Measurements from ENCODE around the gene NNT. TPM values are rescaled to one million over a fixed set of nuclear protein-coding genes. Genes with fewer than 3 reads are reported as not detected.
"Not testable (repeated sequence)": the region's sequence is repeated elsewhere in the genome, so short reads cannot be mapped to it uniquely, and the experiment has no call there.

The NNT gene
- total RNA-seq, 1 donor = 94.8 TPM

DNA sequence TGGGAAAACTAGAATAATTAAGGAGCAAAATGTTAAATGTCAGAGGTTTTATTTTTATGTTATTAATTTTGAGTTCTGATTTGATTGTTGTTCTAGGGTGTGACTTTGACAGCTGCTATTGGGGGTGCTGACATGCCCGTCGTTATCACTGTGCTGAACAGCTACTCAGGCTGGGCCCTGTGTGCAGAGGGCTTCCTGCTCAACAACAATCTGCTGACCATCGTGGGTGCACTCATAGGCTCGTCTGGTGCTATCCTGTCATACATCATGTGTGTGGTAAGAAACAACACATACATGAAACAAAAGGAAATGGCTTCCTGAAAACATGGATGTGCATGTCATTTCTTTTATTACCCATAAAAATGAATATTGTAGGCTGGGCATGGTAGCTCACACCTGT, 56.1 kb downstream of the NNT start:
- TF ChIP-seq, protein P1, sequence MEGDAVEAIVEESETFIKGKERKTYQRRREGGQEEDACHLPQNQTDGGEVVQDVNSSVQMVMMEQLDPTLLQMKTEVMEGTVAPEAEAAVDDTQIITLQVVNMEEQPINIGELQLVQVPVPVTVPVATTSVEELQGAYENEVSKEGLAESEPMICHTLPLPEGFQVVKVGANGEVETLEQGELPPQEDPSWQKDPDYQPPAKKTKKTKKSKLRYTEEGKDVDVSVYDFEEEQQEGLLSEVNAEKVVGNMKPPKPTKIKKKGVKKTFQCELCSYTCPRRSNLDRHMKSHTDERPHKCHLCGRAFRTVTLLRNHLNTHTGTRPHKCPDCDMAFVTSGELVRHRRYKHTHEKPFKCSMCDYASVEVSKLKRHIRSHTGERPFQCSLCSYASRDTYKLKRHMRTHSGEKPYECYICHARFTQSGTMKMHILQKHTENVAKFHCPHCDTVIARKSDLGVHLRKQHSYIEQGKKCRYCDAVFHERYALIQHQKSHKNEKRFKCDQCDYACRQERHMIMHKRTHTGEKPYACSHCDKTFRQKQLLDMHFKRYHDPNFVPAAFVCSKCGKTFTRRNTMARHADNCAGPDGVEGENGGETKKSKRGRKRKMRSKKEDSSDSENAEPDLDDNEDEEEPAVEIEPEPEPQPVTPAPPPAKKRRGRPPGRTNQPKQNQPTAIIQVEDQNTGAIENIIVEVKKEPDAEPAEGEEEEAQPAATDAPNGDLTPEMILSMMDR (IDR thresholded peaks at IDR 0.05; ENCODE audit: extremely low read depth, low read depth, low read length) = no peak
- Histone ChIP-seq H3K9me3 (ENCODE audit: low read depth, low read length) (no peaks in the 10 kb centered on the region), H3K27ac (ENCODE audit: low read depth, low read length) (peak overlapping the region; percentile 77), H2AFZ (ENCODE audit: low read length) (no peak overlapping the region), H3K4me1 (ENCODE audit: insufficient read depth, low read length) (peaks cover 23% of the 10 kb centered on the region), H3K79me2 (ENCODE audit: insufficient read depth, low read length) (no peaks in the 10 kb centered on the region), H3K27me3 (ENCODE audit: insufficient read depth, low read length) (no peaks in the 10 kb centered on the region), H3K4me2 (ENCODE audit: insufficient read depth, low read length) (peak overlapping the region; percentile 29), H4K20me1 (ENCODE audit: insufficient read depth, low read length) (no peaks in the 10 kb centered on the region), H3K36me3 (ENCODE audit: insufficient read depth, low read length) (peaks cover 25% of the 10 kb centered on the region), H3K4me3 (ENCODE audit: insufficient read depth, low read length) (no peak overlapping the region)
- DNase-seq (ENCODE audit: insufficient read length, low spot score, missing footprints) = no peak

DNA sequence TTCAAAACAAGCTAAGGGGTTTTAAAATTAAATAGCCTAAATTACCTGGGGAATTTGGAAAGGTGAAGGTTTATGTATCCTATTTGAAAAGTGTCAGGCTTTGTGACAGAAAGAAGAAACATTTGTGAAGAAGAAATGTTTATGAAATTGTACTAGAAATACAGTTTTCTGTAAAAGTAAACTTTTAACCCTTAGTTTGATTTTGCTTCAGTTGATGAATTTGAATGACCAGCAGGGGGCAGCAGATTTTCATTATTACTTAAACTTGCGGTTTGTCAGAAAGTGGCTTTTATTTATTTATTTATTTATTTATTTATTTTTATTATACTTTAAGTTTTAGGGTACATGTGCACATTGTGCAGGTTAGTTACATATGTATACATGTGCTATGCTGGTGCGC, 58.1 kb downstream of the NNT start:
- Histone ChIP-seq H4K20me1 (ENCODE audit: insufficient read depth, low read length) (no peaks in the 10 kb centered on the region), H3K4me3 (ENCODE audit: insufficient read depth, low read length) (no peak overlapping the region), H3K36me3 (ENCODE audit: insufficient read depth, low read length) (peaks cover 17% of the 10 kb centered on the region), H3K79me2 (ENCODE audit: insufficient read depth, low read length) (no peaks in the 10 kb centered on the region), H3K9me3 (ENCODE audit: low read depth, low read length) (no peaks in the 10 kb centered on the region), H3K27me3 (ENCODE audit: insufficient read depth, low read length) (no peaks in the 10 kb centered on the region), H3K4me1 (ENCODE audit: insufficient read depth, low read length) (peaks cover 31% of the 10 kb centered on the region), H3K27ac (ENCODE audit: low read depth, low read length) (no peak overlapping the region), H2AFZ (ENCODE audit: low read length) (no peak overlapping the region), H3K4me2 (ENCODE audit: insufficient read depth, low read length) (no peak overlapping the region)
- DNase-seq (ENCODE audit: insufficient read length, low spot score, missing footprints) = no peak
- TF ChIP-seq, protein P1 (IDR thresholded peaks at IDR 0.05; ENCODE audit: extremely low read depth, low read depth, low read length) = peak; percentile 41

DNA sequence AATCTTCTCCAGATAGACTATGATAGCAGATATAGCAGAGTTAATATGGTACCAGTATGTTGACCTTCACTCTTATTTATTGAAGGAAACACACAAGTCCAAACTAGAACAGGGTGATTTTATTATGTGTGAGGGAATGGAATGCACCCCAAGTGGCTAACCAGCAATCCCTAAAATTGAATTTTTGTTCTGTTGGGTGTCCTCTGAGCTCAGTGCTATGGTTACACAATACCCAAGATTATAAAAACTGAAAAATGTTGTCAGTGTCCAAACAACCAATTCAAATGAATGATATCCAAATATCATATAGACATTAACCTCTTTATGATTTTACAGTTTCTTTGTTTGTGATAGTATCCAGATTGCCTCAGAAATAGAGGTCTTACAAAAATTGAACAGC, 60.9 kb downstream of the NNT start:
- Histone ChIP-seq H3K36me3 (ENCODE audit: insufficient read depth, low read length) (peaks cover 17% of the 10 kb centered on the region), H3K9me3 (ENCODE audit: low read depth, low read length) (no peaks in the 10 kb centered on the region), H3K79me2 (ENCODE audit: insufficient read depth, low read length) (no peaks in the 10 kb centered on the region), H2AFZ (ENCODE audit: low read length) (no peak overlapping the region), H3K27ac (ENCODE audit: low read depth, low read length) (peak overlapping the region; percentile 38), H3K4me1 (ENCODE audit: insufficient read depth, low read length) (peaks cover 19% of the 10 kb centered on the region), H3K4me3 (ENCODE audit: insufficient read depth, low read length) (no peak overlapping the region), H3K27me3 (ENCODE audit: insufficient read depth, low read length) (no peaks in the 10 kb centered on the region), H3K4me2 (ENCODE audit: insufficient read depth, low read length) (no peak overlapping the region), H4K20me1 (ENCODE audit: insufficient read depth, low read length) (no peaks in the 10 kb centered on the region)
- TF ChIP-seq, protein P1 (IDR thresholded peaks at IDR 0.05; ENCODE audit: extremely low read depth, low read depth, low read length) = no peak
- no peak for DNase-seq (ENCODE audit: insufficient read length, low spot score, missing footprints)

DNA sequence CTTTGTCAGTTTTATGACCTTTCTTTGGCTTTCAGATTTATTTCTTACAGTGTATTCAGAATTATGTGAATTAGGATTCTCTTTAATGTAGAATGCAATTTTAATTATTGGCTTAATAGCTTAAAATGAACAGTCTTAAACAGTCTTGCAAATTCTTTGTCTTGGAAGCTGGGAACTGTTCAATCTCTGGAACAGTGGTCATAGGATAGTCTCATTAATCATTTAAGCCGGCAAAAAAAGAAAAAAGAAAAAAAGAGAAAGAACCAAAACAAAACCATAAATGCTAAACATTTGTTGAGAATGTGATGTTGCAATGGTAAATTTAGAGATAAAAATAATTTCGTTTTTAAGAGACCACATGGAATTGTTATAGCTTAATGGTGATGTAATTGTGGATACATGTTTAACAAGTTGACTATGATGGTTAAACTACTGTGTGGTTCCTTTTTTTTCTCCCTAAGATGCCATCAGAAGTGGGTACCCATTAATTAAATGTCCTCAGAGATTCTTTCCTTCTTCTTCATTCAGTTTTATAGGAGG, 61.6 kb downstream of the NNT start:
- no peaks in the 10 kb centered on the region for H3K9me3 ChIP-seq (ENCODE audit: low read depth, low read length)
- no peaks in the 10 kb centered on the region for H4K20me1 ChIP-seq (ENCODE audit: insufficient read depth, low read length)
- peak overlapping the region; percentile 53 for H3K27ac ChIP-seq (ENCODE audit: low read depth, low read length)
- TF ChIP-seq, protein P1 (IDR thresholded peaks at IDR 0.05; ENCODE audit: extremely low read depth, low read depth, low read length) = no peak
- peak; percentile 57 for DNase-seq (ENCODE audit: insufficient read length, low spot score, missing footprints)
- H3K4me3 ChIP-seq (ENCODE audit: insufficient read depth, low read length) = no peak overlapping the region
- H3K36me3 ChIP-seq (ENCODE audit: insufficient read depth, low read length) = peaks cover 12% of the 10 kb centered on the region
- no peak overlapping the region for H3K4me2 ChIP-seq (ENCODE audit: insufficient read depth, low read length)
- no peaks in the 10 kb centered on the region for H3K27me3 ChIP-seq (ENCODE audit: insufficient read depth, low read length)
- H2AFZ ChIP-seq (ENCODE audit: low read length) = no peak overlapping the region
- H3K79me2 ChIP-seq (ENCODE audit: insufficient read depth, low read length) = no peaks in the 10 kb centered on the region
- peaks cover 17% of the 10 kb centered on the region for H3K4me1 ChIP-seq (ENCODE audit: insufficient read depth, low read length)

DNA sequence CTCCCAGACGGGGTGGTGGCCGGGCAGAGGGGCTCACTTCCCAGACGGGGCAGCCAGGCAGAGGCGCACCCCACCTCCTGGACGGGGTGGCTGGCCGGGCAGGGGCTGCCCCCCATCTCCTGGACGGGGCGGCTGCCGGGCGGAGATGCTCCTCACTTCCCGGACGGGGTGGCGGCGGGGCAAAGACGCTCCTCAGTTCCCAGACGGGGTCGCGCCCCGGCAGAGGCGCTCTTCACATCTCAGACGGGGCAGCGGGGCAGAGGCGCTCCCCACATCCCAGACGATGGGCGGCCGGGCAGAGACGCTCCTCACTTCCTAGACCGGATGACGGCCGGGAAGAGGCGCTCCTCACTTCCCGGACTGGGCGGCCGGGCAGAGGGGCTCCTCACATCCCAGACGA, 62.8 kb downstream of the NNT start:
- not testable (repeated sequence) for H3K4me2 ChIP-seq (ENCODE audit: insufficient read depth, low read length); DNase-seq (ENCODE audit: insufficient read length, low spot score, missing footprints); H3K27ac ChIP-seq (ENCODE audit: low read depth, low read length); H2AFZ ChIP-seq (ENCODE audit: low read length); H4K20me1 ChIP-seq (ENCODE audit: insufficient read depth, low read length); H3K27me3 ChIP-seq (ENCODE audit: insufficient read depth, low read length); H3K4me3 ChIP-seq (ENCODE audit: insufficient read depth, low read length); H3K36me3 ChIP-seq (ENCODE audit: insufficient read depth, low read length); H3K79me2 ChIP-seq (ENCODE audit: insufficient read depth, low read length); H3K9me3 ChIP-seq (ENCODE audit: low read depth, low read length)
- H3K4me1 ChIP-seq (ENCODE audit: insufficient read depth, low read length) = peaks cover 17% of the 10 kb centered on the region

DNA sequence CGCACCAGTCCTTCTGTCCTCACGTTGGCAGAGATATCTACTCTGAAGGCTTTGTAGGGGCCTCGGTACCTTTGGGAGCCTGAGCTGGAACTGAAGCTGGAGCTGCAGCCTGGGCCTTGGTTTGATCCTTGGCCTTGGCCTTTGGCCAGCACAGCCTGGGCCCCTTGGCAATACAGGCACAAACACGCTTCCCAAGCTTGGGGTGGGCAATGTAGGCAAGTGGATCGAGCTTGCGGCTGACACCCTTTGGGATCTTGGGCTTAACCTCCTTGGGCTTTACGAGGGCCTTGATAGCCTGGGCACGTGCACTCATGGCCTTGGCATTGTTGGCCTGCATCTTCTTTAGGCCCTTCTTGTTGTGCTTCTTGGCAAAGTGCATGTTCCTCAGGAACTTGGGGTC, 63.7 kb downstream of the NNT start:
- H4K20me1 ChIP-seq (ENCODE audit: insufficient read depth, low read length); H3K27ac ChIP-seq (ENCODE audit: low read depth, low read length); H3K36me3 ChIP-seq (ENCODE audit: insufficient read depth, low read length); H3K9me3 ChIP-seq (ENCODE audit: low read depth, low read length); DNase-seq (ENCODE audit: insufficient read length, low spot score, missing footprints); H3K79me2 ChIP-seq (ENCODE audit: insufficient read depth, low read length); H2AFZ ChIP-seq (ENCODE audit: low read length); H3K27me3 ChIP-seq (ENCODE audit: insufficient read depth, low read length); H3K4me2 ChIP-seq (ENCODE audit: insufficient read depth, low read length); H3K4me3 ChIP-seq (ENCODE audit: insufficient read depth, low read length): not testable (repeated sequence)
- peaks cover 17% of the 10 kb centered on the region for H3K4me1 ChIP-seq (ENCODE audit: insufficient read depth, low read length)
